NCI-H2227 (cell line): Measurements from ENCODE around the gene SMAP2.

Experiments used
- DNase-seq: peaks from one replicate; lab custom pipeline; 2025; ENCODE audit not compliant: unreplicated experiment; lab: John Stamatoyannopoulos, UW

The SMAP2 gene

DNA sequence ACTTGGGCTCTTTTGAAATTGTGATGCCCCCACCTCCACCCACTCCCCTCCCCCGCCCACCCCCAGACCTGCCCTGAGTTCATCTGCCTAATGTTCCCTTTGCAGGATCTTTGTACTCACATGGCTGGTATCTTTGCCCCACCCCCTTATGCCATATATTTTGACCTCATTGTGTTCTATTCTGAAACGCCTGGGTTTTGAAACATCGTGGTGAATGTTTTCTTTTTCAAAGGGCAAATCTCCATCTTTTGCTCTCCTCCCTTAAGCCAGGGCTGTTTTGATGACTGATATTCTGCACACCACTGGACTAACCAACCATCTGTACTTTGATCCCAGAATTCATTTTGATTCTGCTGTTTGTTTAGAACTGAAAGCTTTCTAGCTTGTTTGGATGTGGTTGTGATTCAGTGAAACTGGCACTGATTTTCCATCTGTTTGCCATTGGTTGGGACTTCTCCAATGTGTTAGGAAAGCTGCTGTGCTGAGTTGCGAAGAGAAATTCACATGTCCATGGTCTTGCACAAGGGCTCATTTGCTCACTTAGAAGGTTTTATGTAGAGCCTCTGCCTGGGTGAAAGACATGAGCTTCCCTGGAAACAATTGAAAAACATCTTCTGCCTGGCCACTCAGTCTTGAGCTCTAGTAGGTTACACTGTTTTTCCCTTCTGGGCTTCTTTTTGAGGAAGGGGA is 16.5 kb downstream of the SMAP2 start:
- DNase-seq: no peak

DNA sequence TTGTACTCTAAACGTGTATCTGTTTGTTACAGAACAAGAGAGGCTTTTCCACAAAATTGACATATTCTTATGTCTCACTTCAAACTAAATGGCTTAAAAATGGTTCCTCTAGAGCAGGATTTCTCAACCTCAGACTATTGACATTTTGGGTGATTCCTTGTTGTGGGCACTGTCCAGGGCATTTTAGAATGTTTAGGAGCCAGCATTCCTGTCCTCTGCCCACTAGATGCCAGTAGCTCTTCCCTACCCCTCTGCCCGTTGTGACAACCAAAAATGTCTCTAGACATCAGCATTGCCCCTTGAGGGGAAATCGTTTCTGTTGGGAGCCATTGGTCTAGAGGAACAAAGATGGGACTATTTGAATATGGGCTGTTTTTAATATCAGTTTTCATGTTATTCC is 17.3 kb downstream of the SMAP2 start:
- no peak for DNase-seq

DNA sequence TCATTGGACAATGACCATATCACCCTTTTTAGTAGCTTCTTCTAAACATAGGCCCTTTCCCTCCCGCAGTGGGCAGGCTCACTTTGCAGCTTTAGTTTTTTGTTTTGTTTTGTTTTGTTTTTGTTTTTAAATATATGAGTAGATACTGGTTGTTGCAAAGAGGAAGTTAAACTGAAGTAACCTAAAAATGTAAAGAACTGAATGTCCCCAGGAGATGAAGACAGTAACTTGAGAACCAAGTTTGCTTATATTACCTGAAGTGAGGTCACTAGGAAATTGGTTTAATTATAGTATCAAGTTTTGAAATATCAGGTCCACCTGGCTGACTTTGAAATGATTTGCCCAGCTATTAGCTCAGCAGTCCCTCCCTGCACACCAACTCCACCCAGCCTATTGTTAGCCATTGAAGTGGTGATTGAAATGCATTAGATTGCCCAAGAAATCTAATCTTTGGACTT is 18.2 kb downstream of the SMAP2 start:
- peak; percentile 67 for DNase-seq

DNA sequence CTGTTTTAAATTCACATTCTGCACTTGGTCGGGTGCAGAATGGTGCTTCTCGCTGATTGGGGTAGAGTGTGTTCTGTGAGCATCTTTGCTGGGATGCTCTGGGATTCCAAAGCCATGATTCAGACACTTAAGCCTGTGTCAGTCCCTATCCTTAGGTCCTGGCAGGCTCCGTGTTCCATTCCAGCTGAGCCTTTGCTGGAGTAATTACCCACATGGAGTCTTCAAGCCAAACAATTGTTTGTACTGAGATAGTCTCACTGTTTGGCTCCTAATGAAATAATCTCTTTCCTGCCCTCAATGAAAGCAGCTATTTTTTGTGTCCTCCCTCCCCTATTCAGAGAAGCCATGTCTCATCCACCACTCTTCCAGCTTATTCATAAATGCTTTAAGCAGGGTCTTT is 18.7 kb downstream of the SMAP2 start:
- DNase-seq: peak; percentile 77

DNA sequence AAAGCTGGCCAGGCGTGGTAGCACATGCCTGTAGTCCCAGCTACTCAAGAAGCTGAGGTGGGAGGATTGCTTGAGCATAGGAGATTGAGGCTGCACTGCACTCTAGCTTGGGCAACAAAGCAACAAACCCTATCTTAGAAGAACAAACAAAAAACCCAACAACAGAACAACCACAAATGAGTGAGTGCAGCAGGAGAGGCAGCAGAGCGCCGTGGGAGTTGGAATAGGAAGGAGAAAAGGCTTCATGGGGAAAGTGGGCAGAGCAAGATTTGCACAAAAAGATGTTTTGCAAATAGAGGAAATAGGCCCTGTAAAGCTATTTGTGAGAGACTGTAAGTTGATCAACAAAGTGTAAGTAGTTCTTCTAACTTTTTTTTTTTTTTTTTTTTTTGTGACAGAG is 19.6 kb downstream of the SMAP2 start:
- DNase-seq: no peak

DNA sequence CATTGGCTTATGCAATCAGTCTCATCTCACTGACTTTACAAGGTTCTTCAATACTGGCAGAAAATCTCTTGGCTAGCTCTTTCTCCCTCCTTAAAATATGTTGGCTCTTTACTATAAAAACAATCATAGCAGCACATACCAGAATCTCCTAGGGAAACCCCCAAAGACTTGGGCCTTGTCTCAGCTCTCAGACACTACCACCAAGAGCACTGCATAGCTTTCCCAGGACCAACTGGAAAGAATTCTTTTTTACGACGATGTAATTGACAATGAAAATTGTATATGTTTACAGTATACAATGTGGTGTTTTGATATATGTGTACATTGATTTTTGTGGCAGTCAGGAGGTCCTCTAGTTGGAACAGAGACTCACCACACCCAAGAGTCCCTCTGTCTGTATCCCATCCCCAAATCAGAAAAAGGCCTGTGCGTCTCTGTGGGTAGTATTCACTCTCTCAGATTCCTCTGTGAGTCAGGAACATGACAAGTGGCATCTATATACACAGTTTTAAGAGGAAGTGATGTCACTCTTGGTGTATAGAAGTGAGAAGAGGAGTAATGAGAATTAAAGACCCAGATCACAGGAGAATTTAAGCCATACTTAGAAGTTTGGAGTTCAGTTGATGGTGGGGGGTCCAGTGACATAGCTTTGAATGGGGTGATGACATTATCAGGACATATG is 21.1 kb downstream of the SMAP2 start:
- DNase-seq: no peak

DNA sequence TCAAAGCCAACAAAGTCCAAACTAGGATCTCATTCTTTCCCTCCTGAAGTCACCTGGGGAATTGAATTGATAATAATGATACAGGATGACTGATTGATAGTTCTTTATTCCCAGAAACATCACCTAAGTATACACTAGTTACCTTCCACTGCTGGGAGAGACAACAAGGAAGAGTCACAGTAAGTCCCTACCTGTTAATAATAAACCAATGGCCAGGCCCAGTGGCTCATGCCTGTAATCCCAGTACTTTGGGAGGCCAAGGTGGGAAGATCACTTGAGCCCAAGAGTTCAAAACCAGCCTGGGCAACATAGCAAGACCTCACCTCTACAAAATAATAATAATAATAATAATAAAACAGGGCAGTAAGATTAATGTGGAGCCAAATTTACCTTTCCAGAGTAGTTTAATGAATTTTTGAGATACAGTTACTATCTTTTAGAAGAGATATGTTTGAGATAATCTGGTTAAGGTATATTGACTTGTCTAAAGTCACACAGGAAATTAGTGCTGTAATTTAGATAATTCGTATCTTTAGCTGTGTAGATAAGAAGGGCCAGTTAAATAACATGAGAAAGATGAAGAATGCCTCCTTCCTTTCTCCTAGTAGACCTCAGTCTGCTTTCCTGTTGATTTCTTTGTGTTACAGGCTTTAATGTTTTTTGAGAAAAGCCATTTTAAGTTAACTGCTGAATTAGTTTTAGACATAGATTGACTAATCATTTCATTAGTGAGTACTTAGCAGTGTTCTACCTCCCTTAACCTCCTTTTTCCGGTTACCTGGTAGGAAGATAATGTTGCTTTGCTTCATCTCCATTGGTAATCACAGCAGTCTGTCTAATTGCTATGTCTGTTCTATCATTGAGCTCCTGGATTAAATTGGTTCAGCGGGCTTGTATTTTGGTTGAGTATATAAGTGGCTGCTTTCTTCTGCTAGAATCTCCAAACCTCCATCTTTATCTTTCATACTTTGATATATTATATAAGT is 22.0 kb downstream of the SMAP2 start:
- DNase-seq: no peak

DNA sequence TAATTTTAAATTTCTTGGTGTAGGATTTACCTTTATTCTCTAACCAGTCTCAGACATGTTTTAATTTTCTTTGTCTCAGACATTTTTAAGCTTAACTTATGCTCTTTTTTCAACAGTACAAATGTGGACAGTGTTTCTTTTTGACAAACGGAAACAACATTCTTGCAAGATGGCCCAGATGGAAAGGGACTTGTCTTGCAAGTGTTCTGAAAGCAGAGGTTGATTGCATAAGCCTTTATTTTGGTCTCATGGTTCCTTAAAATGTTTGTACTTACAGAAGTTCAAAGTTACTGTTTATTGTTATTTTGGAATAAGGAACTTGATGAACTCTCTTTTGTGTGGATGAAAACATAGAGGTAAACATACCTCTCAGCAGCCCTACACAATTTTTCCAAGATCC is 22.9 kb downstream of the SMAP2 start:
- no peak for DNase-seq

DNA sequence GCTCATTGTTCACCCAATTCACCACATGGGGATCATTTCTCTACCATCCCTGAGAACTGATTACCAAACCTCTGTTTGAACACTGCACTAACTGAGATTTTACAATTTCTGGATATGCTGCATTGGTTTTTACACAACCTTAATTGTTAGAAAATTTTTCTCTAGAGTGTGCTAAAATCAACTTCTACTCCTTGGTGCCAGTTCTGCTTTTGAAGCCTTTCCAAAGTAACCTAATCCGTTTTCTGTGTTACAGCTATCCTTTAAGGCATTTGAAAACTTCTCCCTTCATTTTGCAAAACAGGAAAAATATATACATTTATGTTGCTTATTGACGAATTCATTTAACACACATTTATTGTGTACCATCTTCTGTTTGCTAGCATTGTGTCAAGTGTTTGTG is 23.7 kb downstream of the SMAP2 start:
- no peak for DNase-seq

DNA sequence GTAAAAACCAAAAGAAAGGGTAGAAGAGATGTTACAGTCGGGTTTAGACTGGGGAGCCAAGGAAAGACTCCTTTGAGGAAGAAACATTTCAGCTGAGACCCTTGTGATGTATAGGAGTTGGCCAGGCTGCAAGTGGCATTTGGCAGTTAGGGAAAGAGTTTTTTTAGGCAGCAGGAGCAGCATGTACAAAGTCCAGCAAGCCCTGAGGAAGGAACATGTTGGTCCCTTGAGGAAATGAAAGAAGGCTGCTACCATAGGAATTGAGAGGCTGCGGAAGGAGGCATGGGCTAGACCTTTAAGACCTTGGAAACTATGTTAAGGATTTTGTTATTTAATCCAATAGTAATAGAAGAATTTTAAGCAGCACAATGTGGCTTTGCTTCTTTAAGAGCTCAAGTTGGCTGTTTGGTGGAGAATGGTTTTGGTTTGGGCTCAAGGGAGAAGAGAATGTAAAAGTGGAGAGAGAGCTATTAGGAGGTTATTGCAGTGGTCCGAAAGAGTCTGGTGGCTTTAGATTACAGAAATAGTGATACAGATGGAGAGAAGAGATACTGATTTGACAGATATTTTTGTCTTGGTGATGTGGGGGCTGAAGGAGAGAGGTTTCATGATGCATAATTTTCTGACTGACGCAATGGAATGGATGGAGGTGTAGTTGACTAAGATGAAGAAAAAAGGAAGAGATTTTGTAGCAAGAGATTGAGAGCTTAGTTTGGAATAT is 26.6 kb downstream of the SMAP2 start:
- DNase-seq: no peak

DNA sequence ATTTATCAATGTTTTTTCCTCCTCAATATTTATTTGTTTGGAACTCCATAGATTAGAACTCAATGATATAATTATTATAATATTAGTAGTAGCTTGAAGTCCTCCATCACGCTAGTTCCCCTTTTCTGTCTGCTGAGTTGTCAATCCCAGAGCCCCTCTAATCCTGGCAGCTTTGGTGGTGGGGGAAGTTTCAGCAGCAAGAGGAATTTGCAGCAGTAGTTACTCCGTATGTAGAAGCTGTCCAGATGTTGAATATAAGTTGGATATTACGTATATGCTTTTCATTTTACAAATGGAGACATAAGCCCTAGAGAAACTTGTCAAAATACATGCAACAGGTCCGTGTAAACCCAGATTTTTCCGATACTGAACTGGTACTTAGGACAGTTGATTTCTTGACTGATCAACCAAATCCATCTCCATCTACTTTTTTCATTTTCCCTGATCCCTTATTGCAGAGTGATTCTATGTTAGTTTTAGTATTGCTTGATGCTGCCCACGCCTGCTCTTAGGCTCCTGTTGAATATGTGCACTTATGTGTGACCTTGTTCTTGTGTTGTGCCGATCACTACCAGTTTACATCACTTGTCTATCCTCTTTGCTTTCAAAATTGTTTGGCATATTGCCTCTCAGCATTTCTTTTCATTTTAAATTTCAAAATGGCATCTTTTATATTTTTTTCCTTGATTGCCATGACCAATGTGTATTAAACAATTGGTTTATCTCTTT is 28.1 kb downstream of the SMAP2 start:
- no peak for DNase-seq

DNA sequence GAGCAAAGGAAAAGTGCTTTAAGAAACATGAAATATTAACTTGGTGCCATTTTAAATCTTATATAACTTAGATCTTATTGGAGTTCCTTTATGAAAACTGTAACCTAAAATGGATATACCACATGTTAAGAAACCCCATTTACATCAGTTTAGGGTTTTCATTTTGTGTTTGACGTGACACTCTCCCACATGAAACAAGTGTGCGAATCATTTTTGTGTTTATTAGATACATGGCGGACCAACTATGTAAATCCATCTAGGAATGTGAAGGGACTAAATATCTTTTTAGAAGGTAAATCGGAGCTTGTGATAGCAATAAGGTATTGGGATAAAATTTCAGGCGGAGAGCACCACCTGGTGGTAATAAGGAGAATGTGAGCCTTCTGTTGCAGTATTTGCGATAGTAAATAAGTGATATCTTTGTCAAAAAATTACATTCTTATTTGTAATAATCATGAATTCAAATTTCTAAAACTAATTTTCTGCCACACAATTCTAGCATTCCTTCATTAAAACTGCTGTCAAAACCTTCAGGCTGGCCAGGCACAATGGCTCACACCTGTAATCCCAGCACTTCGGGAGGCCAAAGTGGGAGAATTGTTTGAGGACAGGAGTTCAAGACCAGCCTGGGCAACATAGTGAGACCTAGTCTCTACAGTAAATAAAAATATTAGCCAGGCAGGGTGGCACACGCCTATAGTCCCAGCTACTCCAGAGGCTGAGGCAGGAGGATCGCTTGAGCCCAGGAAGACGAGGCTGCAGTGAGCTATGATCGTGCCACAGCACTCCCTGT is 31.3 kb downstream of the SMAP2 start:
- peak; percentile 51 for DNase-seq

DNA sequence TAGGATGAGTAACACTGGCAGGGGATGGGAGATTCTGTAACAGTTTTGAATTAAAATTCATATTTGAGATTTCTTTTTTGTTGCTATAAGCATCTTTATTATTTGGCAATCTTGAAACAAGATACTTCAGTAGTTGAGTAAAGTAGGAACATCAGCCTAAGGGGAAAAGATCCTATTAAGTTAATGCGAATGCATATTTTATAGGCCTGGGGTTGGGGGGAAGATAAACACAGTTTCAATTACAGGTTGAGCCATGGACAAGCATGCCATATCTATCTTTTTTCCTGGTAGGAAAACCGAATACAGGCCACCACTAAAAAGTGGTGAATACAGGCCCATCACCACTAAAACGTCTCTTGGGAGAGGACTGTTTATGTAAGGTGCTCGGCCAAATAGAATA is 32.3 kb downstream of the SMAP2 start:
- DNase-seq: no peak

DNA sequence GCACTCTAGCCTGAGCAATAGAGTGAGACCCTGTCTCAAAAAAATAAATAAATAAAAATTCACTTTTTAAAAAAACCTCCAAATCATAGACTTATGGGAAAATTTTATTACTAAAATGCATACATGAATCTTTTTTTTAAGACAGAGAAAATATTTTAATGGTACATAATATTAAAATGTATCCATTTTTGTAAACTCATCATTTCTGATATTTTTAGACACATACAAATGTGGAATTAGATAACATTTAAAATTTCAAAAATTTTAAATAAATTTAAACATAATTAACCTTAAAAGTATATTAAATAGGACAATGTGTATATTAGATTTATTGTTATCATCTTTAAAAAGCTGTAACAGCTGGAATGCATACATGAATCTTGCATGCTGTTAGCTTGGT is 33.9 kb downstream of the SMAP2 start:
- DNase-seq: no peak

DNA sequence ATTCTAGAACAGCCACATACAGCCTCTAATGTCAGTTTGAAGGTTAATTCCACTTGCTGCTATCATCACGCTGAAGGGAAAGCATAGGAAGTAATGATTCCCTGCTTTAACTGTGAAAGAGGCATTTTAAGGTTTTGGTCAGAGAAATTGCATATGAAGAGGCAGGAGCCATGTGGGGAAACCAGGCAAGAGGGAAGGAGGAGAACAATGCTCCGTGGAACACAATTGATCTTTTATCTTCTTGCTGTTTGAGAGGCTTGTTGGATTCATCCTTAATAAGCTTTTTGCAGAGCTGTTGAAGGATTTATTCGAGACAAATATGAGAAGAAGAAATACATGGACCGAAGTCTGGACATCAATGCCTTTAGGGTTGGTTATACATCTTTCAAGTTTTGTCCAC is 35.9 kb downstream of the SMAP2 start:
- DNase-seq: no peak

DNA sequence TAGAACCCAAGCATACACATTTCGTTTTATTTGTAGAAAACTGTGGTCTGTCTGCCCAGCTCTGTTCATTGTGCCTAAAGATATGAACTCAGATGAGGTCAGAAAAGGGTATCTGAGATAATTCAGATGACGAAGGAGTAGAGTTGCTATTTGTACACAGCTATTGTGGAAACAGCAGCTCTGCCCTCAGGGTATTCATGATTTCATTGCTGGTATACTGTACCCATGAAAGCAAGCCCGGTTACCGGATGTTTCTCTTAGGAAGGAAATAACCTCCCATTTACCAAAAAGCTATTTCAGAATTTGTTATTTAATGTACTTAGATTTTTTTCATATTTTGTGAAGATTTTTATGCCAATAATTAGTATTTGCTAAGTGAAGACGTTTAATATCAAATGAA is 37.8 kb downstream of the SMAP2 start:
- DNase-seq: no peak

DNA sequence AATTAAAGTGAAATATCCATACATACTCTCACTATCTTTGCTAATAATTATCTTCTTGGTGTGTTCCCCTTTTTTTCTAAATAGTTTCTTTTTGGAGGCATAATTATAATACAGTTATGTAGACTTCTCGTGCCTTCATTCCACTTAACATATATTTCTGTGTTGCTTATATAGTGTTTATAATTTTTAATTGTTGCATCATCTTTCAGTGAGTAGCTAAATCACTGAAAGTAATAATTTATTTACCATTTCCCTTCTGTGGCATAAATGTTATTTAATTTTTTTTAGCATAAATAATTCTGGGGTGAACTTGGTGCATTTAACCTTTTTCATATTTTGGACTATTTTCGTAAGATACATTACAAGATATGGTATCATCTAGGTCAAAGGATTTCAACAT is 38.3 kb downstream of the SMAP2 start:
- no peak for DNase-seq

DNA sequence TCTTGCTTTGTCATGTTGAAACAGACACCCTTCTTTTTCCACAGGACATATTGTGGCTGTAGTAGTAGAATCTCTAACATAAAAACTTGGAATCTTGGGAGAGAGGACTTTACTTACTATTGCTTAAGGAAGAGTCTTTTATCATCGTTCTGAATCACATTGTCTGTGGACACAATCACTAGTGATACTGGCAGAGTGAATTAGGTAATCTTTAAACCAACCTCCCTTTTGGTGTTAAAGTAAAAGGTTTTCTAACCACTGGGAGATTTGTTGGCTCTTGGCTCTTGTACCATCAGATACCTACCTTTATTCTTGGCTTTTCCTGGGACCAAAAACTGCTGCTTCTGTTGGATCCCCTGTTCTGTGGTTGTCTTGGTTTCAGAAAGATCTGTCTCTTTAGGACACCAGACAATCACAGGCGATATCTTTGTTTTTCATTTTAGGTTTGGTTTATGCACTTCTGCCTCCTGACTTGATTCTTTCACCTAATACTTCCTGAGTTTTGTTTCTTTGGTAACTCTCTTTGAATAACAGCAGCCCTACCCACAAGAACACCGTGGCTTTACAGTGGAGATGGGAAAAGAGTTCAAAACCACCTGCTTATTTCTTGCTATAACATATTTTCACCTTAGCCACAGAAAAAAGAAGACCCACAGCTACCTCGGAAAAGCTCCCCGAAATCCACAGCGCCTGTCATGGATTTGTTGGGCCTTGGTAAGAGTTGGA is 40.2 kb downstream of the SMAP2 start:
- no peak for DNase-seq

DNA sequence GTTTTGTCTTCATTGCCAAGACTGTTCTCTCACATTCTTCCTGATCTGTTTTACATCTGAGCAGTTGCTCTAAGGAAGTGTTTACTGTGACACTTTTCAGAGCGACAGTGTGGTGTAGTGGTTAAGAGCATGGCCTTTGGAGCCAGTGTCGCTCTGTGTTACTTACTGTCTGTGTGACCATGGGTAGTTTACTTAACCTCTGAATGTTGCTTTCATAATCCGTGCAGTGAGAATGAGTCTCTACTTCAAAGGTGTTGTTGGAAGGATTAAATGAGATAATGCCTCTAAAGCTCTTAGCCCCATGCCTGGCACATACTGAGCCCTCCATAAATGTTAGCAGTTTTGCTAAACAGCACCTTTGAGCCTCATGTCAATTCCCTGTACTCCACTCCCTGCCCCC is 40.8 kb downstream of the SMAP2 start:
- DNase-seq: no peak
